ENCODE measurements around the gene KNSTRN.

The KNSTRN gene

GRCh38 chr15:40357723-40358470, 24.6 kb upstream of the KNSTRN start, which contains the start of gene DISP2:
DISP2 (plus strand) TSS chr15:40358219; CDS start chr15:40358322, 103 bp downstream.
- no peak for TF ChIP-seq CTCF (conservative IDR thresholded peaks at IDR 0.05; ENCODE audit: low read depth)
- POLR2A ChIA-PET (ENCODE audit: low non-redundant PET), result no interaction called here
- peak within 1 kb of the TSS; percentile 62 for H3K27ac ChIP-seq
- CTCF ChIA-PET, result interaction anchor here (0.7 to 1.6 kb wide), 8 partner anchors 10 to 83 kb away, joined by 3 to 6 read pairs (median 4); no protein-coding TSS in a partner anchor
- DNase-seq (ENCODE audit: low spot score), result peak; percentile 99

DNA sequence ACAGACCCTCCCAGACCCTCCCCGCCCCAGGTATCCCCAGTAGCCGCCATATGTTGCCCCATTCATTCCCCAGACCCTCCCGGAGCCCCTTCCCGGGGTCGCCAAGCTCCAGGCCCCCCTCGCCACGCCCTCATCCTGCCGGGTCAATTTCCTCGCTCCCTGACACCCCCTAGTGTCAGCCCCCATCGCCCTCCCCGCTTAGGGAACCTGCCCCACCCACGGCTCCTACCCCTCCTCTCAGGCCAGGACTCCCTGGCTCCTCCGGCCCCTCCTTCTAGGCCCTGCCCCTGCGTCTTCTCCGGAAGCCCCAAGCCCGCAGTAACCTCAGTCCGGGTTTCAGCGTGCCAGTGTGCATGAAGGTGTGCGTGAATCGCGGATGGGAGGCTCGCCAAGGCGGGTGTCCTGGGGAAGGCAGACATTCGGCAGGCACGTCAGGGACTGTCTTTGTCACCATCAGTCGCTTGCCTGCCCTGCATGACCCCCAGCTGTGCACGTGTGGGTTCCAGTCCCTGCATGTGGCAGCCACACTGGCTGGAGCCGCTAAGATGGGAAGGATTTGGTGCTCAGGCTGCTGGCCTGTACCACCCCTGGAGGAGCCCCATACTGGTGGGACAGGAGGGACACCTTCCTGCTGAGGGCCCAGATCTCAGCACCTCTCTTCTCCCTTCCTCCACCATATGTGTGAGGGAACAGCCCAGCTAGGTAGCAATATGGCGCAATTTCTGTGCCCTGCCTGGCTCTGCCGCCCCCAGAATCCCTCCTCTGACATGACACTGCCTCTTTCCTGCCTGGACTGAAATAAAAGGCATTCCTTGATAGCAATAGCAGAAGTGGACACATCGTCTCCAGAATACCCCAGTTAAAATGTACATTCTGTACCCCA, 23.8 kb upstream of the KNSTRN start:
- POLR2A ChIA-PET (ENCODE audit: low non-redundant PET), result no interaction called here
- no peak for TF ChIP-seq CTCF (conservative IDR thresholded peaks at IDR 0.05; ENCODE audit: low read depth)
- no peak for DNase-seq (ENCODE audit: low spot score)
- H3K27ac ChIP-seq, result peak overlapping the region; percentile 62
- CTCF ChIA-PET, result interaction anchor here (1.5 to 1.6 kb wide), 2 partner anchors 9 to 80 kb away, joined by 4 to 6 read pairs; no protein-coding TSS in a partner anchor

- DNase-seq (ENCODE audit: low spot score), result peak; percentile 72
- TF ChIP-seq CTCF (conservative IDR thresholded peaks at IDR 0.05; ENCODE audit: low read depth), result no peak
- ChIA-PET CTCF (interaction anchor here (0.6 kb wide), 2 partner anchors 85 to 313 kb away, joined by 3 read pairs; no protein-coding TSS in a partner anchor), POLR2A (ENCODE audit: low non-redundant PET) (no interaction called here)
- H3K27ac ChIP-seq, result peak overlapping the region; percentile 62
These were observed 22.5 kb upstream of the KNSTRN start for GRCh38 chr15:40360015-40360414.

GRCh38 chr15:40361640-40362039, 20.9 kb upstream of the KNSTRN start:
- POLR2A ChIA-PET (ENCODE audit: low non-redundant PET), result no interaction called here
- CTCF ChIA-PET, result no interaction called here
- H3K27ac ChIP-seq, result no peak overlapping the region
- no peak for DNase-seq (ENCODE audit: low spot score)
- TF ChIP-seq CTCF (conservative IDR thresholded peaks at IDR 0.05; ENCODE audit: low read depth), result no peak

- ChIA-PET POLR2A (ENCODE audit: low non-redundant PET) (no interaction called here), CTCF (interaction anchor here (1.1 kb wide), 1 partner anchor 89 kb away, joined by 5 read pairs; no protein-coding TSS in a partner anchor)
- H3K27ac ChIP-seq, result no peak overlapping the region; the same call in 1 of the 2 replicates
- no peak for DNase-seq (ENCODE audit: low spot score)
- no peak for TF ChIP-seq CTCF (conservative IDR thresholded peaks at IDR 0.05; ENCODE audit: low read depth)
These were observed 18.9 kb upstream of the KNSTRN start for GRCh38 chr15:40363611-40364010.

DNA sequence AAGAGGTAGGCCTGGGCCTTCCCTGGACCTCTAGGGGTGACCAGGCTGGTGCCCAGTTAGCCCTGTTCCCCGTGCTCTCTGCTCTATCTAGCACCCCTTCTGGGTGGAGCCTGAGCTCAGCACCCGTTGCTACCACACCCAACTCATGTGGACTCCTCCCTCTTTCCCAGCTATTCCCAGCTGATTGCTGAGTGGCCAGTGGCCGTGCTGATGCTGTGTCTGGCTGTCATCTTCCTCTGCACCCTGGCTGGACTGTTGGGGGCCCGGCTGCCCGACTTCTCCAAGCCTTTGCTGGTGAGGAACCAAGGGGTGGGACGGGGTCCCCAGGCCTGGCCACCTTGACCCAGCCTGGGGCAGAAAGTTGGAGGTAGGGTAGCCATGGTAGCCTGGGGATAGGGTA, 18.3 kb upstream of the KNSTRN start:
- TF ChIP-seq CTCF (conservative IDR thresholded peaks at IDR 0.05; ENCODE audit: low read depth), result no peak
- no peak for DNase-seq (ENCODE audit: low spot score)
- H3K27ac ChIP-seq, result peak overlapping the region; percentile 3; the same call in 1 of the 2 replicates
- POLR2A ChIA-PET (ENCODE audit: low non-redundant PET), result no interaction called here
- CTCF ChIA-PET, result interaction anchor here (0.6 to 5.9 kb wide), 3 partner anchors 23 to 89 kb away, joined by 4 to 112 read pairs (median 5); partner anchors contain the start of gene CCDC9B

Measured in RWPE1 (cell line).